HG03460 (cell line): ENCODE measurements around the gene NPTX1.

ENCODE experiments used
- ATAC-seq: cut with Tn5 transposase; IDR thresholded peaks from one replicate; pipeline ENCODE4 v1.9.1; 2021; ENCODE audit not compliant: unreplicated experiment

The NPTX1 gene

DNA sequence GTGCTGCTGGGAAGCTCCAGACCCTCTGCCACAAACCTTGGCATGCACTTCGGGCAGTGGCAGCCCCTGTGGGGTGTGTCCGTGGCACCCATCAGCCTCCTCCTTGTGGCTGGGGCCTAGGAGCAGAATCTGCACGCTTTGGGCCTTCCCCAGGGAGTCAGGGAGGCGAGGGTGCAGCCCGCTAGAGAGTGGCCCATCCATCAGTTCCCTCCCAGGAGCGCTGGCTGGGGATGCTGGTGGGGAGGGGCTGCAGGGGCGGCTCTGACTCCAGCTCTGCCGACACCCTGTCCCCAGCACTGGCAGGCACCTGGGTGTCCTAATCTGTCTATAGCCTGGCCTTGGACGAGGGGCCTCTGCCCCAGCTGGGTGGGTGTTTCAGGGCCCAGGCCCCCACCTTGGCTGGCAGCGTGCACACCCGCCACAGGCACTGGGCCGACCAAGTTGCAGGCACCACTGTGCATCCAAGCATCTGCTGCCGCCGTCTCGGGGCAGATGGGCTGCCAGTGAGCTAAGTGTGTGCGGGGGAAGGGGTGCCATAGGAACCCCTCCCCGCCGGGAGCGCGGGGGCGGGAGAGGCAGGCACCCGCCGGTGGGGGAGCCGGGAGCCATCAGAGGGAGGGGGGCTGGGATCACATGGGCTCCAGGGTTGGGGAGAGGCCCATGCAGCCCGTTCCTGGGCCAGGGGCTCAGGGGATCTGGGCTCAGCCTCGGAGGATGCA, 31.2 kb downstream of the NPTX1 start:
- ATAC-seq, result no peak

GRCh38 chr17:80444644-80444979, 31.8 kb downstream of the NPTX1 start:
- no peak for ATAC-seq

GRCh38 chr17:80443916-80444643, 32.3 kb downstream of the NPTX1 start:
- no peak for ATAC-seq

DNA sequence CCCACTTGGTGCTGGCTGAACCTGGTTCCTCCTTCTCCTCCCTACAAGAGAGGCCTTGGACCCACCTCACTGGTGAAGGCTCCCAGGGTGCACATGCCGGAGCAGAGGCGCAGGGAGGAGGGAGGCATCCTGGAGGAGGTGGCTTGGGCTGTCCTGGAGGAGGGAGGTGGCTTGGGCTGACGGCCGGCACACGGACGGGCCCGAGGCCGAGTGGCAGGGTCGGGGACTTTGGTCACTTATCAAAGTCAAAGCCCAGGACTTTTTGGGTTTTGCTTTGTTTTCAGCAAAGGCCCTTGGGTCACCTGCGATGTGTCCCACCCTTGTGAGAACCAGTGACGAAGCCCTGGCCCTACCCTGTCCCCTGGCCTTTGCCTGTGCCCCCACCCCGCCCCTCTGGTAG, 32.9 kb downstream of the NPTX1 start:
- no peak for ATAC-seq

- ATAC-seq, result no peak
Measured at GRCh38 chr17:80442764-80443163, 33.6 kb downstream of the NPTX1 start.

DNA sequence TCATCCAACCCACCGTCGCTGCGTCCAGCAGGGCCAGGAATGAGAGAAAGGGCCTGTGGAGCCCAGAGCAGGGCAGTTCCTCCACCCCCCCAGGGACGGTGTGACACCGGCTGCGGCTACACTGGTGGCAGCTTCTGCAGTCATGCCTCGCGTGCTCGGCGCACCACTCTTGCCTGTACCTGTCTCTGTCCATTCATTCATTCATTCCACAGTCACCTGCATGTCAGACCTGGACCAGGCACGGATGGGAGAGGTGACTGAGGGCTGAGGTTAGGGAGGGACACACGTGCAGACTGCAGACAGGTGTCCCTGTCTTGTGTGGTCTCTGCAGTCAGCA, 34.1 kb downstream of the NPTX1 start:
- no peak for ATAC-seq

DNA sequence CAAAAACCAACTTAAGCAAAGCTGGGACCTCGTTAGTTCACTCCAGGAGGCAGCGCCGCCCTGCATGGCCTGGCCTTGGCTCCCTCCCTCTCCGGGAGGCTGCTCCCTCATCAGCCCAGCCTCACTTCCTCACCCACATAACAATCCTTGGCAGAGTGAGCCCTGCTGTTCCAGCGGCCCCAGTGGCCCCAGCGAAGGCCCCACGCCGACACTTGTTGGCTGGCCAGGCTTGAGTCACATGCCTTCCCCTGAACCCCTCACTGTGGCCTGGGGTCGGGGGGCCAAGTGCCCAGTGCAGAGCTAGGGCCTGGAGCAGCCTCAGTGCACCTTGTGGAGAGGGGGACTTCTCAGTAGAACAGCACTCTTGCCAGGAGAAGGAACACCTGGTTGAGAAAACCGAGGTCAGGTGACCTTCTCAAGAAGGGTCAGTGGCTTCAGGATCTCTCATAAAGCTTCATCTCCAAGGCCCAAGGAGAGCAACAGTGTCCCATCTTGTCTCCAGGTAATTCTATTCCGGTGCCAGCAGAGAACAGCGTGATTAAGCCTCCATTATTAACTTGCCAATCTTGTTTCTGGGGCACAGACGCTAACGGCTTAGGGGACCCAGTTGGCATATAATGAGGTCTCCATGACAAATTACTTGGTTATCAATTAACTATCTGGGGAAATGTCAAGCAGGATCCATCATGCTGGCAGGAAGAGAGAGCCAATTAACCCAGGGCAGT, 34.6 kb downstream of the NPTX1 start:
- ATAC-seq, result no peak

DNA sequence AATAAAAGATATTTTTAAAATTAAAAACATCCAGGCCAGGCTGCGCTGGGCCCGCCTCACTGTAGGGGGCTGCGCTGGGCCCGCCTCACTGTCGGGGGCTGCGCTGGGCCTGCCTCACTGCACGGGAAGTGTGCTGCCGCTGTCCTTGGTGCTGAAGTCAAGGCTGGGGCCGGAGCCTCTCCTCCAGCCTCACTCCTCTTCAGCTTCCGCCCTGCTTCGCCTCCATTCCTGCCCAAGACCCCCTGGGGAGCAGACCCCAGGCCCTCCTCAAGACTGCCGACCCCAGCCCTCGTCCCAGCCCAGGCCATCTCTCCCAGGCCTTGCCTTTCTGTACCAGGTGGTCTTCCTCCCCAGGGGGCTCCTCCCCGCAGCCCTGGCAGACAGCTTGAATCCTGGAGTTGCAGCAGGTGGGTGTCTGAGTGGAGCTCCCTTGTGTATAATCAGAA, 35.3 kb downstream of the NPTX1 start:
- ATAC-seq, result no peak

DNA sequence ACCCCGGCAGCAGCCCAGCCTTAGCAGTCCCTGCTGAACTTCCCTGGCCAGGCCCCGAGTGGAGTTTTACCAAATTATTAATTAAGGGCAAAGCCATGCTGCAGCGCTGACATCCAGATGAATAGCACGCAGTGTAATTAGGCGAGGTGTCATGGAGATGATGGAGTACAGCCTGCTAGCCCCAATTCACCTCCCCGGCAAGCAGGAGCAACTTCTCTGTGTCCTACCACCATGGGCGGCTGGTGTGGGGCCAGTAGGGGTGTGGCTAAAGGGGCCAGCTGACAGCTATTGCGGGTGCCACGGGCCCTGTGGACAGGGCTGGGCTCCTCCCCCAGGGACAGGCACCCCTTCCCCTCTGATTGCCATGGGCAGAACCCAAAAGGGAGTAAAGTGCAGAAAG, 36.9 kb downstream of the NPTX1 start:
- no peak for ATAC-seq

- ATAC-seq, result no peak
Measured at GRCh38 chr17:80438806-80439205, 37.6 kb downstream of the NPTX1 start.

DNA sequence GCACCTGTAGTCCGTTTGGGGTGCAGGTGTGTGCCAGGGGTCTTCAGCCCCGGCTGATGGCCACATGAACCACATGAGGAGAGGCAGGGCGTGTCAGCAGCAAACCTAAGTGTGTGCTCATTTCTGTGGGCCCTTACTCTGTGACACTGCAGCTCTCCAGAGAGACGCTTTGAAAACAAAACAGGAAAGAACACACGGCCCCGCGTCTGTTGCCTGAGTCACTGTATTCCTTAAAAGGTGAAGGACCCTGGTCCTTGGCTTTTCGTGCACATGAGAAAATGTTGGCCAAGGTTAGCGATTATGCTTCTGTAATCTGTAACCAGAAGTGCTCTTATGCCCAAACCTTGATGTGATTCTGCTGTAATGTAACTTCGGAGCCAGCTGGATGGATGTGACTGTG, 38.9 kb downstream of the NPTX1 start:
- ATAC-seq, result no peak

DNA sequence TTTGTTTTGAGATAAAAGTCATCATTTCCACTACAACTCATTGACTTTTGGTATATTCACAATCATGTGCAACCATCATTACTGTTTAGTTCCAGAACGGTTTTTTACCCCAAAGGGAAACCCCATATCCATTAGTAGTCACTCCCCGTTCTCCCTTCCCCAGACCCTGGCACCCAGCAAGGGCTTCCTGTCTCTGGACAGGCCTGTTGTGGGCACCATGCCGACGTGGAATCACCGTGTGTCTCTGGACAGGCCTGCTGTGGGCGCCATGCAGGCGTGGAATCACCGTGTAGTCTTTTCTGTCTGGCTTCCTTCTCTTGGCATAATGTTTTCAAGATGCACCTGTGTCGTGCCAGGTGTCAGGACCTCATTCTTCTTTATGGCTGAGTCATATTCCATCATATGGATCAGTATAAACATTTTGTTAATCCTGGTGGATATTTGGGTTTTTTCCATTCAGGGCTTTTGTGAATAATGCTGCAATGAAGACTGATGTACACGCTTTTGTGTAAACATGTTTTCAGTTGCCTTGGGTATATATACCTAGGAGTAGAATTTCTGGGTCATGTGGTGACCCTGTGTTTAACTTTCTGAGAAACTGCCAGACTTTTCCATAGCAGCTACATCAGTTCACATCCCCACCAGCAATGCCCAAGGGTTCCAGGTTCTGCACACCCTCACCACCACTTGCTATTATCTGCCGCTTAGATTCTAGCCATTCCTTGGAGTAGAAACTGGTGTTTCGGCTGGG, 42.3 kb downstream of the NPTX1 start:
- ATAC-seq, result no peak

DNA sequence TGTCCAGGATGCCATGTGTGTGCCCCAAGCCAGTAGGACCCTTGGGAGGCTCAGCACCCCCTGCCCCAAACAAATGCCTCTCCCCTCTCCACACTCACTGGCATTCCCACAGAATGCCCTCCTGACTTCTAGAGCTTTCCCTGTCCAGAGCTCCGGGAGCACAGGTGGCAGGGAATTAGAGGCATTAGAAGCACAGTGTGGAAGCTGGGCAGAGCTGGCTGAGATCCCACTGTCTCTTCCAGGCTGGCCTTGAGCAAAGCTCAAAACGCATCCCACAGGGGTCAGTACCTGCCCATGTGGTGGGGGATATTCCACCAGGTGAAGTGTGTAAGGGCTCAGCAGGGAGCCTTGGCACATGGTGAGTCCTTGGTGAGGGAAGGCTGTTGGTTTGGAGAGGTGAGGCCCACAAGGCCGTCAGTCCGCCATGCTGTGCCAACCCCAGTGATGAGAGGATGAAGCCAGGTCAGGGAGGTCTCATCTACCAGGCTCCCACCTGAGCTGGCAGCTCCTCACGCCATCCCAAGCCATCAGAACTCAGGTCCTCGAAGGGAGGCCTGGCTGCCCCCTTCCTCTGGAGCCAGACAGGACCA, 43.4 kb downstream of the NPTX1 start:
- ATAC-seq, result no peak

GRCh38 chr17:80432350-80432955, 44.0 kb downstream of the NPTX1 start:
- no peak for ATAC-seq

GRCh38 chr17:80431246-80432195, 44.9 kb downstream of the NPTX1 start:
- no peak for ATAC-seq

- no peak for ATAC-seq
Measured at GRCh38 chr17:80430446-80431245, 45.8 kb downstream of the NPTX1 start.

- ATAC-seq, result no peak
Measured at GRCh38 chr17:80429356-80430275, 46.8 kb downstream of the NPTX1 start.

GRCh38 chr17:80428796-80429195, 47.6 kb downstream of the NPTX1 start:
- no peak for ATAC-seq
